Measurements from ENCODE around the gene USP3.
A peak's percentile ranks its signal among the peaks of the same experiment; 100 is the strongest.

The USP3 gene

GRCh38 chr15:63593705-63594671 is 89.6 kb downstream of the USP3 start:
- DNase-seq (ENCODE audit: low read depth): no peak

DNA sequence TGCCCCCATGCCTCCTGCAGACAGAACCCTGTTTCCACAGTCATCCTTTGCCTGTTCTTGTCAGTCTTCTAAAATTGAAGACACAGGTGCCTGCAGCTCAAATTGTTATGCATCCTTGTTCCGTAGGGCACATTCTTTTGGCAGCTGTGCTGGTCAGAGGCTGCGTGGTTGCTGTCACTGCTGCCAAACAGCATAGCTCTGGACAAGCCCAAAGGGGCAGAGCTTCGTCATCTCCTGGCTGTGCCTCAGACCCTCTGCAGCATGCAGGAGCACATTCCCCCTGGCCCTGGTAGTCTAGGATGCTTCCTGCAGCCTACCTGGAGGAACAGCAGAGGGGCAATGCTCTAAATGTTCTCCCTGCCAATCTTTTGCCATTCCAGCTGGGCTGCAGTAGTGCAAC is 90.7 kb downstream of the USP3 start:
- no peak for DNase-seq (ENCODE audit: low read depth)

GRCh38 chr15:63595688-63596087 is 91.3 kb downstream of the USP3 start:
- DNase-seq (ENCODE audit: low read depth): no peak

DNA sequence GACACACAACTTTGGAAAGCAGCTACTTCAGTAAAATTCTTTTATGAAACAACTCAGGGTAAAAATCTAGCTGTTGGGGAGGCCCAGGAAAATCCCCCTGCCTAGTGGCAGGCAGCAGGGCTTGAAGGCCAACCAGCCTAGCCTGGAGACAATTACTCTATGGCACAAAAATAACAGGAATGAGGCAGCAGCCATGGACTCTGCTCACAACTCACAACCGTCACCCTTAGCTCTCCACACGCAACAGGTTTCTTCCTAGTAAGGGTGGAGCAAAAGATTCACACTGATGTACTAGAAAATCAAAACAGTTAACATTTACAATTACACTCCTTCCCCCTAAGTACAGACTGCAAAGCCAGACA is 92.3 kb downstream of the USP3 start:
- no peak for DNase-seq (ENCODE audit: low read depth)

DNA sequence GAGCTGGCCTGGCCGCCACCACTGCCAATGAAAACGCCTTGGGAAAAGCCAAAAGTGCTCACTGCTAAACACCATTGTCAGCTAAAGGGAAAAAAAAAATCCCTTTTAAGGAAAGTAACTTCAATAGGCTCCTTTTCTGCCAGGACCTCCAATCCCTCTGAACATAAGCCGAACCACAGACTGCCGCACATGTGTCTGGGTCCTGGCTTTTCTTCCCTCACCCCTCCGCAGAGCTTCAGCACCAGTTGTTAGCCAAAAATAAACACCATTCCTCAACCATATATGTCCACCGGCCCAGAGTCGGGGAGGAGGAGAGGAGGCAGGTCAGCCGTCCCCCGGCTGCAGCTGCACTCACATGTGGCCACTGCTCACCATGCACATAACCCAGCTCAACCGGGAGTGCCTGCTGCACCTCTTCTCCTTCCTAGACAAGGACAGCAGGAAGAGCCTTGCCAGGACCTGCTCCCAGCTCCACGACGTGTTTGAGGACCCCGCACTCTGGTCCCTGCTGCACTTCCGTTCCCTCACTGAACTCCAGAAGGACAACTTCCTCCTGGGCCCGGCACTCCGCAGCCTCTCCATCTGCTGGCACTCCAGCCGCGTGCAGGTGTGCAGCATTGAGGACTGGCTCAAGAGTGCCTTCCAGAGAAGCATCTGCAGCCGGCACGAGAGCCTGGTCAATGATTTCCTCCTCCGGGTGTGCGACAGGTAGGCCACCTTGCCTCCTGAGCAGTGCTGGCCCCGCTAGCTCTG is 92.8 kb downstream of the USP3 start, which contains the start of gene FBXL22:
FBXL22 (plus strand) TSS at position 350 of the 753 bp plus-strand sequence; CDS start at position 356, 6 bp downstream.
- no peak for DNase-seq (ENCODE audit: low read depth)

- DNase-seq (ENCODE audit: low read depth): no peak
Measured at GRCh38 chr15:63597821-63598220, 93.4 kb downstream of the USP3 start.

DNA sequence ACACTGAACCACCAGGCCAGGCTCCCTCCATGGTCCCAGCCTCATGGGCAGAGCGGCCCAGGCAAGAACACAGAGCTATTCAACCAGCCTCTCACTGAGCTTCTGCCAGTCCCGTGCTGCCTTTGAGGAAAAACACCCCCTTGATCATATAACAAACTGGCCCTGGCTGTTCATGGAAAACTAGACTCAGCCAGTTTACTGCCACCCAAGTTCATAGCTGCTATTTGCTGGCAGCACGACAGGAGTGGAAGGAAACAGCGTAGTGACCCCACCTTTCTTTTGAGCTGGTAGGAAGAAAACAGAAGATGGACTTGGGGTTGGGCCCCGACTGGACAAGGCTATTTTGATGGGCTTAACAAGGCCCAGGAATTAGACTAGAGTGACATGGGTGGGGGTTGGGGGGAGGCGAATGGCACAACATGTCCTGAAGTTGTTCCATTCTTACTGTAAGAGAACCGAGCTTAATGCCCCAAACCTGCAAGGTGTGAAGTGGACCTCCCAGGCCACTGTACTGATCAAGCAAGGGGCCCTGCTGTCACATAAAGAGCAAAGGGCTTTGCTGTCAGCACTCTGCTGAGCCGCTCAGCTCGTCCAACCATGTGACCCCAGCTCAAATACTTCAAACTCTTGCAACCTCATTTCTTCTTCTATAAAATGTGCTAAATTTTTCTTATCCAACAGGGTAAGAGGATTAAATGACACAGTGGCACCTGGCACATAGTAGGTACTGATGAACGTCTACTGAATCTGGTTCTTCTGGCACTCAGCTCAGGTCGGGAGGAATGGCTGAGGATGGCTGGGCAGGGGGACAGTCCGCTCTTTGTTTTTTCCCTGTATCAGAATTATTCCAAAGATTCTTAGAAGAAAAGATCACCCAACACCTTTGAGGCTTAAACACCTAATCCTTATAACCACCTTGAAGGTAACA is 94.3 kb downstream of the USP3 start:
- DNase-seq (ENCODE audit: low read depth): no peak

- DNase-seq (ENCODE audit: low read depth): no peak
Measured at GRCh38 chr15:63599401-63600000, 95.1 kb downstream of the USP3 start.

DNA sequence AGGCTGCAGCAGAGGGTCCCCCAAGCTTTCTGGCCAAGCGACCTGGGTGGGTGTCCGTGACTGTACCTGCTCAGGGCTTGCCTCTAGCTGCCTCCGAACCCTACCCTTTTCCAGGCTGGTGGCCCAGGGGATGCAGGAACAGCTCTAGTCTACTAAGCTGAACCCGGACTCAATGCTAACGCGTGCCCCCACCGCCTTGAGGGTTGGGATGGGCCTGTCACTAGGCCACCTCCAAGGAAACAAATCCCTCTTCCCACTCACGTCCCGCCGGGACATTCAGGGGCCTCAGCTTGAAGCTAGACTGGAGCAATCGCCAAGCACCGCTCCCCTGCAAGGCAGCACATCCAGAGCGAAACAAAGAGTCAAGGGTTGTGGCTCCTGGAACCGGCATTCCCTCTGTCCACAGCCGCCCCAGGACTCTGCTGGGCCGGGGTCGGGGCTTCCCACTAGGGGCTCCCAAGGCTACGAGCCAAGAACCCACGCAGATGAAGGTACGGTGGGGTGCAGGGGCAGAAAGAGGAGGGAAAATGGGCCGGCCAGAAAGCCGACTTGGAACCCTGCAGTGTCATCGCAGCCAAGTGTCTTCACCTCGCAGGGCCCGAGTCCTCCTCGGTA is 95.7 kb downstream of the USP3 start:
- DNase-seq (ENCODE audit: low read depth): no peak

GRCh38 chr15:63600616-63601025 is 96.2 kb downstream of the USP3 start:
- DNase-seq (ENCODE audit: low read depth): peak; percentile 78

DNA sequence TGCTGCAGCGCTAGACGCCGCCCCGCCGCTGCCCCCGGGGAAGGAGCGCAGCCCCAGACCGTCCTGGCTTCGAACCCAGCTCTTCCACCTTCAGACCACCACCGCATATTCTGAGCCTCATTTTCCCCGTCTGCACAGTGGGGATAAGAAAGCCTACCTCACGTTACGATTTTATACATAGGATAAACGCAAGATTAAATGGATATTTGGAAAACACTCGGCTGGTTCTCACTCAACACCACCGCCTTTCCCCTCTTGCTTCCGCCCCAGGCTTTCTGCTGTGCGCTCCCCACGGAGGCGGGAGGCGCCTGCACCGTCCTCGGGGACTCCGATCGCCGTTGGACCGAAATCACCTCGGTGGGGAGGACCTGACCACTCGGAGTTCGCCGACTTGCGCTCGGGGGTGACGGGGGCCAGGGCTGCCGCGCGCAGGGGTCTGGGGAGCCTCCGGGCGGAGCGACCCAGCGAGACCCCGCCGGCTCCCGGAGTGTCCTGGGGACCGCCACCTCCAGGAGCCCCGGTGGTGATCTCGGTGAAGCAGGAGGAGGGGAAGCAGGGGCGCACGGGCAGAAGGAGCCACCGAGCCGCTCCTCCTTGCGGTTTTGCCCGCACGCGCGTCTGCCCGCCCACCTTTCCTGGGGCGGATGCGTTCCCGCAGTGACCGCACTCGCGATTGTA is 96.8 kb downstream of the USP3 start:
- no peak for DNase-seq (ENCODE audit: low read depth)

- no peak for DNase-seq (ENCODE audit: low read depth)
Measured at GRCh38 chr15:63601704-63602185, 97.4 kb downstream of the USP3 start.

DNA sequence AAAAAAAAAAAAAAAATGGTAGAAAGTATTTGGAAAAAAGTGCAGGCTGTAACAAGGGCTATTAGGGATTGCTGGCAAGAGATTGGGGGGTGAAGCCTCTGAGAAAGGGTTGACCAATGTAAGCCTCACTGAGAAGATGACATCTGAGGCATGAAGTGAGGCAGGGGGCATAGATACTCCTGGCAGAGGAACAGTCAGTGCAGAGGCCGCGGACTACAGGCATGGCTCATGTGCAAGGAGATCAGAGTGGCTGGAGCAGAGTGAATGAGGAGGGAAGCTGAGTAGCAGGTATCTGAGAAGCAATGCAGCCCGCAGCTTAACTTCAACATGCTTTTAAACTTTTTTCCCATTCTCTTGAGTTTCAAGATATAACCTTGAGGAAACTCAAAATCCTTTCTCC is 98.2 kb downstream of the USP3 start:
- no peak for DNase-seq (ENCODE audit: low read depth)

GRCh38 chr15:63603516-63603915 is 99.1 kb downstream of the USP3 start:
- DNase-seq (ENCODE audit: low read depth): no peak

- DNase-seq (ENCODE audit: low read depth): no peak
Measured at GRCh38 chr15:63604281-63604680, 99.9 kb downstream of the USP3 start.

DNA sequence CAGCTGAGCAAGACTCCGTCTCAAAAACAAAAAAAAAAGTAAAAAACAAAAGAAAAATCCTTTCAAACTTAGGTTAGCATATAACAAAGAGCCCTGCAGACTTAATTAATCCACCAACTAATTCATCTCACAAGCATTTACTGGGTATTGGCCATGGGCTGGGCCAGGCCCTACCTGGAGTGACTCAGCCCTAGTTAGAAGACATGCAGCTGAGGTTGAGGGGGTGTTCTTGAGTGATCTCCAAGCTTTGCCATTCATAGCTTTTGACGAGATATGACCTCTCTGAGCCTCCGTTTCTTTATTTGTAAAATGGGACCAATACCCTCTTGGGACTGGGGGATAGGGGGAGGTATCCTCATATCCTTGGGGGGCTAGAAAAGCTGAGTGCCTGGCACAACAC is 100.6 kb downstream of the USP3 start:
- no peak for DNase-seq (ENCODE audit: low read depth)

DNA sequence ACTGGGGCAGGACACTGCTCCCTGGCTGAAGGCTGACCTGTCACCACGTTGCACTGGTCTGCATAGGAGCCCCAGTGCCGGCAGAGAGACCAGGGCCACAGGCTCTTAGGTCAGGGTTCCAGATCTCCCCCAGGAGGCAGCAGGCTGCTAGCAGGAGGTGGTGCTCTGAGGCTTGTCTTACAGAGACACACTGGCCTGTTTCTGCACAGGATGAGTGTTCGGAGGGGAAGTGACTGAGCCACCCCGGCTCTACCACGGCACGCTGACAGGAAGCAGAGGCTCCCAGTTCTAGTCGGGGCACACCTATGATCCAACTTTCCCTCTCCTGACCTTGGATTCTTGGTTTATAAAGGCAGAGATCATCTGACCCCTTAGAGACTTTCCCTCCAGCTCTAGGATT is 101.4 kb downstream of the USP3 start:
- no peak for DNase-seq (ENCODE audit: low read depth)

- no peak for DNase-seq (ENCODE audit: low read depth)
Measured at GRCh38 chr15:63606308-63606707, 101.9 kb downstream of the USP3 start.

GRCh38 chr15:63608989-63609388 is 104.6 kb downstream of the USP3 start:
- no peak for DNase-seq (ENCODE audit: low read depth)

DNA sequence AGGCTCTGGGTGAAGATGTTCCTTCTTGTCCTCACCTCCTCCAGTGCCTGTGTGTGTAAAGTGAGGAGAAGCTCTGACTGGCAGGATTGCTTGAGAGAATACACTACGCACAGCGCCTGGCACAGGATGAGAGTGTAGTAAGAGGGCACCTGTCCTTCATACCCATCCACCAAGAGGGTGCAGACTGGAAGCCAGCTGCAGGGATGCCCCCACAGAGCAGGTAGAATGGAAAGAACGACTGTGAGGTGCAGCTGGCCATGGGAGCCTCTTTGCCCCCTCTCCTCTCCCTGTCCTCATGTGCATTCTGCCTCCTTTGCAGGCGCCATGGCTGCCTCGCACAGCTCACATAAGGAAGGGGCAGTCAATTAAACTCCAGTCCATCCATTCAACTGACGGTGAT is 105.1 kb downstream of the USP3 start:
- no peak for DNase-seq (ENCODE audit: low read depth)
